ENCODE data around the gene HS6ST1.

DNA sequence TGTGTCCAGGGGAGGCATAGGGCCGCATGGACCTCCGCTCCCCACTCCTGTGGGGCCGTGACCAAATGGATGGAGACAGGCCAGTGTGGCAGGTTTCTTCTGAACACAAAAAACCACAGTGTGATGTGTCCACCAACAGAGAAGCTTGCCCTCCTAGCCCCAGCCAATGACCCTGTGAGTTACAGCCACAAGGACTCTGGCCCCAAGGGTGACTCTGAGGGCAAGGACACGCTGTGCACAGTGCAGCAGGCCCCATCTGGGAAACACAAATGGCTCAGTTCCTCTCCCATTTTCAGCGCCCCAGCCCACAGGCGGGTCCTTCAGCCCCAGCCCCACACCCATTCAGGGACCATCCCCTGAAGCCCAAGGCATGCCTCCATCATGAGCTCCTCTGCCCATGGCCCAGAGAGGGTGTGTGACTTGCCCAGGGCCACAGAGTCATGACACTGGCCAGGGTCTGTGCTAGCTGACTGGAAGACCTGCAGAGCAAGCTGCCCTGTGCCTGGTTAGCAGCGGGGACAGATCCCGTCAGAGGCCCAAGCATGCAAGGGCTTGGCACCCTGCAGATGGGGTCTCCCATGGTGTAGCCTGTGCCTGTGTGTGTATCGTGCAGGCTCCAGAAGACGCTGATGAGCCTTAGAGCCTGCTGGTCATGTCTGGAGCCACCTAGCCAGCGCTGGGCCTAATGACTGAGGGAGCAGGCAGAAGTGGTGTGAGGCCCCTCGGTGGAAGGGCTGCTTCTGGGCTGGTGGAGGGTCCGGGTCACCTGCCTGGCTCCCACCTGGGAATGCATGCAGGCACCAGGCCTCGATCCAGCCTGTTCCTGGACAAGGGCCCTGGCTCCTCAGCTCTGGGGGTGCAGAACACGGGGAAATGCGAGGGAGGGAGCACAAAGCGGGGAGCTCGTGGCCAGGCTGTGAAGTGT lies 47.7 kb downstream of the HS6ST1 start:
- no peak for TF ChIP-seq CTCF (conservative IDR thresholded peaks at IDR 0.05; ENCODE audit: low read depth, low read length)
- TF ChIP-seq EZH2phosphoT487 (IDR thresholded peaks at IDR 0.05; ENCODE audit: borderline replicate concordance, low read length): no peak

Data from PC-3 (cell line).